CD4-positive, alpha-beta T cell treated with Interferon gamma for 1 hour (primary cell): ENCODE measurements around the gene TNS3.
"Not testable (repeated sequence)": the region's sequence is repeated elsewhere in the genome, so short reads cannot be mapped to it uniquely, and the experiment has no call there.

Experiments
- DNase-seq: peaks from one replicate; pipeline ENCODE4 v3.0.0-alpha.2; 2020

The TNS3 gene

DNA sequence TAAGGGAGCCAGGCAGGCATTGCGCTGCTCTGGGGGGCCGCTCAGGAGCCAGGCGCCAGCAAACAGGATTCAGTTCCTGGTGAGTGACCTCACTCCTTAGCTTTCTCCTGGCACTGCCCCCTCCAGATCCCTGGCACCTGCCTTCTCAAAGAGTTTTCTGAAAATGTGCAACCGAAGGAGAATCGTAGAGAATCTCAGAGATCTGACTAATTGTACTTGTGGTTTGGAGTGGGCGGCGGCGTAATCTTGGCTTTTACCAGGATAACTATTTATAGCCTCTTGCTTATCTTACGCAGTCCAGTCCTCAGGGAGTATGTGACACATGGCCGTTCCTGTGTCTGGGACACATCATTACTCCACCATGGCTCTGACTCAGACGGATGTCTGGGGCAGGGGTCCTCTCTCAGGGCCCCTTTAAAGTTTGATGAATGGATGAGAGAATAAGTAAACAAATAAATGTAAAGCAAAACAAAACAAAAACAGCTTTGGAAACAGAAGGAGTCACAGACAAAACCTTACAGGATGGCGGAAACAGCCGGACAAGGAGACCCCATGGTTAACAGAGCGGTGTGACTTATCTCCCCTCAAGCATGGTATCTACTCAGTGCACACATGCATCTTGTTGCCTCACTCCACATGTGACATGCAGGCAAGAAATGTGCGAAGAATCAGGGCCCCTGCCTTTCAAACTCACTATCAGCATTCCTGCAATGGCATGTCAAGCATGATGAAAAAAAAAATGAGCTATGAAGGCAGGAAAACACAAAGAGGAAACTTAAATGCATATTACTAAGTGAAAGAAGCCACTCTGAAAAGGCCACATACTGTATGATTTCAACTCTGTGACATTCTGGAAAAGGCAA, 99.7 kb downstream of the TNS3 start:
- DNase-seq: peak; percentile 38

DNA sequence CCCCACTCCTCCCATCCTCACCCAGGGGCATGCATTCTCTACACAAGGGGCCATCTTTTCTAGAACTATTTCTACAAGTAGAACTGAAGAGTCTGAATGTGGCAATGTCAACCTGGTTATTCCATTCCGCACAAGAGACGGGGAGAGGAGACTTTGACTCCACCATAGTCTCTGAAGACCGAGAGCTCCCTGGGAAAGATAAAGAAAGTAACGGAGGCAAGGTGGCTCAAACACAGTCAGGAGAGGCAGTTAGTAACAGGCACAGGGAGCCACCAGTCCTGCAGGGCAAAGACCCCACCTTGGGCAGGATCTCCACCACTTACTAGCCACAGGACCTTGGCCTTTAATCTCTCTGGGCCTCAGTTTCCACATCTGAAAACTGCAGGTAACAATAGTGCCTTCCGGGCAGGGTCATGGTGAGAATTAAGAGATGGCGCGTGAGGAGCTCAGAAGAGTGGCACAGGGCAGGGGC, 100.3 kb downstream of the TNS3 start:
- no peak for DNase-seq

DNA sequence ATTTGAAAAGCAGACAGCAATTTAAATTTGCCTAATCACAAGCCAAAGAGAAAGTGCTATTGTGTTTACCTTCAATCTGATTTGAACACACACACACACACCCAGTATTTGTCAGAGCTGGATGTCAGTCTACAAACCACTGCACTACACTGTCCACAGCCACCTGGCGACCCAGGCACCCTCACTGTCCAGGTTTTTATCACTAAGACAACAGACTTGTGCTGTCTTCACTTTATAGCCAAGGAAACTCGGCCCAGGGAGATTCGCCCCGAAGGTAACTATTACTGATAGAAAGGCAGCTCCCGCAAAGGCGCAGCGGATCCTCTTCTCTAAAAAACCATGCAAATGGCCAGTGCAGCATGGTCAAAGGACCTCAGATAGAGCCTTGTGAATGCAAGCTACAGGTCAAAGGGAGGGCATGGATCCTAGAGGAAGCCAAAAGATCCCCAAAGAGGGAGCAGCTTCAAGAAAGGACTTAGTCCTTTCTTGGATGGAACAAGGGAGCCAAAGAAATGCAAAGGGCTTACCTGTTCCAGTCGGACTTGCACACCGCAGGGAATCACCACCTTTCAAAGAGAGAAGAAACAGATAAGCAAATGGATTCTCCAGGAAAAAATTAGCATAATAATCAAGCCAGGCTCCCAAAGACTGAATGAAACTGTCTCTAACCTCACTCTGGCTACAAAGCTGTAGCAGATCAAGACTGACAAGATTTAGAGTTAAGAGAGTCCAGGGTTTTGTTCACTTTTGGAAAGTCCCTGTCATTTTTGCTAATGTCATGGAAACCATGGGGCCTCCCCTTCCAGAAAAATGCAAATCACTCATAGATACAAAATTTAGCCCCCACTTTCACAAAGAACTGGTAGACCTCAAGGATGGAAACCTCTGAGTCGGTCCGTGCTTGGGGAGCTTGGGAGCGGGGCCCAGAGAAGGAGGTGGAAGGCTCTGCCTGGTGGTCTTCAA, 101.1 kb downstream of the TNS3 start:
- no peak for DNase-seq

DNA sequence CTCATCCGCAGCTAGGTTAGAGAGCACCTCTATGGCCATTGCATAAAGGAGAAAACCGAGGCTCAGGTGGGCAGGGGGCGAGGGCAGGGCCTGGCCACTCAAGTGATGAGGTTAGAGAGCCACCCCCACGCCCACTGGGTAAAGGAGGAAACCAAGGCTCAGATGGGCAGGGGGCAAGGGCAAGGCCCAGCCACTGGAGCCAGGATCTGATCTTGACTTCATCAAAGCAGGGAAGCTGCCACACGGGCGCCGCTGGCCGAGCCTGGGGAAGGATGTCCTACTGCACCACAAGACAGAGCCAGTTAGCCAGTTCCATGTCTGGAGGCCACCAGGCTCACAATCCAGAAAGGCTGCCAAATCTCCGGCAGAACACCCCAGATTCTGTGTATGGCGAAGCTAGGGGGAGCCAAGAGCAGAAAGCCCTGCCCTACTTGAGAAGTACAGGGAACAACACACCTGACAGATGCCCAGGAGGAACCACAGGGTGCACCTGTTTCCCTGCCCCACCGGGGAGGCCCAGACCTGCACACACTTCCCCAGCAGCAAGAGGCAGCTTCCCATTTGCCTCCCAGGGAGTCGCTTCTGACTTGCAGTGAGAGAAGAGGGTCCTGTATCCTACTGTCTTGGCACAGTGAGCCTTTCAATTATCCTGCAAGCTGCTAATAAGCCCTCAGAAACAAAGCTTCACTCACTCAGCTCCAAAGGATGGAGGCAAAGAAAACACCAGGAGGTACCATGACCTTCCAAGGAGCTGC, 101.9 kb downstream of the TNS3 start:
- no peak for DNase-seq

DNA sequence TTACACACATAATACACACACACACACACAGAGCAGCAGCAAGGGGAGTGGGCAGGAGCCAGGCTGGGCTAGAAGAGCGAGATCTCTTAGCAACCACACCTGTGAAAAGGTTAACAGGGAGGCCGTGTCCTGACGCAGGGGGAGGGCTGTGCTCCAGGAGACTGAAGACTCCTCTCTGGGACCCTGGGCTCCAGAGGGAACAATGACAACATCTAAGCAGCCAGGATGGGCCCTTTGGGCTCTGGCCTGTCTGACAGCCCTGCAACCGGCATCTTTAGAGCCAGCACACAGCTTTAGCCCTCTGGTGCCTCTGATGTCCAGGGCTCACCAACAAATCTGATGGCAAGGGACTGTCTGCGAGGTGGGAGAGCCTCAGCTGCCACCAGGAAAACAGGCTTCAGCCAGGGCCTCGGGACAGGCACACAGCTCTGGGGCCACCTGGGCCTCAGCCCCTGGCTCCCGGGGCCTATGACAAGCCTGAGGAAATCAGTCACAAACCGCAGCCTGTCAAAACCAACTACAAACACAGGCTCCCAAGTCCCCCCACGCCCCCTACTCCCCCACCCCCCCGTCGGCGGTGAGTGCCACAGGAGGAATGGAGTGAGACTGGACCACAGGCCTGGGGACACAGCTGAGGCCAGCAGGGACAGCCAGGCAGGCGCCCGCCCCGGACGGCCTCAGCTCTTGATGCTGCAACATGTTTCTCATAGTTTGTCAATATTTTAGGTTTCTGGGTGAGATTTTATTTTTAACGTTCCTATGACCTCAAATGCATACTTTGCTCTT, 102.8 kb downstream of the TNS3 start:
- no peak for DNase-seq

DNA sequence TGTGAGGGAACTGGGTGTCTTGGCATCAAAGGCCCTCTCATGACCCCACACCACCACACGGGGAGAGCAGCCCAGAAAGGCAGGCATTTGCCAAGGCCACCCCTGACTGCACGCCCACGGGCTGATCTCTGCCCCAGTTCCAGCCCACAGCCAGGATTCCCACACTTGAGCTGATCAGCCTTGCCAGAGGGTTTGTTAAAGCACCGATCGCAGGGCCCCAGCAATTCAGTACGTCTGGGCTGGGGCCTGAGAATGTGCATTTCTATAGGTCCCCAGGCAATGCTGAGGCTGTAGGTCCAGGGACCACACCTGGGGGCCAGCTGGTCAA, 103.9 kb downstream of the TNS3 start:
- no peak for DNase-seq

DNA sequence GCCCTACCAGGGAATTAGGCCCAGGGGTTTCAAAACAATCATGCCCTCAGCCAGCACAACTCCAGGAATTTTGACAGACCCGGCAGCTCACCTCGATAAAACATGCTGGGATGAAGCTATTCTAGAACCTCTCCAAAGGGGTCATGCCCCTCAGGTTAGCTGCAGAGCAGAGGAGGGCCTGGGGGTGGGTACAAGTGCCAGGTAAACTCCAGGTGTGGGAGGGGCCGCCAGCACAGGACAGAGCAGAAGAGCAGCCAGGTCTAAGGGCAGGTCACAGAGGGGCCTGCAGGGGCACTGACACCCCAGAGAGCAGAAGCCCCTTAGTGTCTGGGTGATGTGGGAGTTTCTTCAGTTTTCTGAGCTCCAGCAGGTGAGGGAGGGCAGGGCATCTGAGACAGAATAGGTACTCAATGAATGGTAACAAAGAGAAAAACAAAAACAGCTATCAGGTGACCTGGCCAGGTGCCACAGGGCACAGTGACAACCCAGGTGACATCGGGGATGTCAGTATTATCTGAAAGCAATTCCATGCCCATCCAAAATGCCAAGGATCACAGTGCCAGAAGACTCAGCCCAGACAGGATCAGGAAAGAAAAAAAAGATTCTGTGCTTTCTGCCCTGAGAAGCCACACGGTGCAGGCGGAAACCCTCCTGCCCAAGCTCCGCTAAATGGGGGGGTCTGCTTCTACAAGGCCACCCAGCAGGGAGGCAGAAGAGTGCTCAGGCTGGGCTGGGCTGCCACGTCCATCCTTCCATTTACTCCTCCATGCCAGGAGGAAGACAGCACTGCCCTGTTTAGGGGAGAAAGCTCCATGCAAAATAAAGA, 104.5 kb downstream of the TNS3 start:
- DNase-seq: no peak

DNA sequence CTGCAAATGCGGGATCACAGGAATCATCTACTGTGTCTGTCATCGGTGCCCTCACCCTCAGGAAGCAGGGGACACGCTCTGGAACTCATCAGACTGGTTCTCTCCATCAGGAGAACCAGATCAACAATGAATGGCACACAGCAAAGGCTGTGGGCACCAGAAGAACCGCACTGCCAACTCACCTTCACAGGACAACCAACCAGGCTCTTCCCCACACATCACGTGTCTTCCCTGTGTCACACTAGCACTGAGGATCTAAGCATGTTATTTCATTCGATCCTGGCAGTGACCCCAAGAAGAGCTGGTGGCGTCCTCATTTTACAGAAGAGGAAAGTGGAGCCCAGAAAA, 106.1 kb downstream of the TNS3 start:
- DNase-seq: no peak

DNA sequence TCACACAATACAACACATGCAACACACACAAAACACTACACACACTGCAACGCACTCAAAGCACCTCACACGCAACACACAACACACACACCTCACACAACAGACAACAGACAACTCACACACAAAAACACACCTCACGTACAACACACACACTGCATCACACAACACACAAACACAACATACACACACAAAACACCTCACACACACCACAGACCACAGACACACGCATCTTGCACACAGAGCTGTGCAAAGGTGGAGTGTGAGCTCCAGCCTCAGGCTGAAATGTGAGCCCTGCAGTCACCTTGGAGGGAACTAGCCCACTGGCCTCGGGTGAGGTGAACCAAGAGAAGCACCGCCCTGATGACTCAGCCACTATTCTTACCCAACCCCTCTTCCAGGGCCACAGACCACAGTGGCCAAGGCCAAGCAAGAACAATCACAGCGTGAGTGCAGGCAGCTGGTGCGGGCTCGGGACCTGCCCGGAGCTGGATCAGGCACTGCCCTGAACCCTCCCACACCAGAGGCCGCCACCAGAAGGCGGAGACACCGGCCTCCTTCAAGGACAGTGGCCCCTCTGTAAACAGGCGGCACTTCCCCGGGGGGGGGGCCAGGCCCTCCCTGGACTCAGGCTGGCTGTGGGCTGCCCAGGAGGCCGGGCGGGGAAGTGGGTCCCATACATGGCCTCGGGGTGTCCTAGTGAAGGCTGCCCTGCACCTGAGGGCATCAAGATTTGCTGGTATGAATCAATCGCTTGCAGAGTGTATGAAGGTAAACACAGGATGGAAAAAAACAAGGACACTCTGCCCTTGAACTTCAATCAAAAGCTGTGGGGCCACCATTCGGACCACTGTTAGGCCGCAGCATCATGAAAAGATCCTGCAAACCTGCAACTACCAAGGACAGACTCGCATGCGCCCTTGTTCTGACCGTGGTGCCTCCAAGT, 106.7 kb downstream of the TNS3 start:
- peak; percentile 80 for DNase-seq

DNA sequence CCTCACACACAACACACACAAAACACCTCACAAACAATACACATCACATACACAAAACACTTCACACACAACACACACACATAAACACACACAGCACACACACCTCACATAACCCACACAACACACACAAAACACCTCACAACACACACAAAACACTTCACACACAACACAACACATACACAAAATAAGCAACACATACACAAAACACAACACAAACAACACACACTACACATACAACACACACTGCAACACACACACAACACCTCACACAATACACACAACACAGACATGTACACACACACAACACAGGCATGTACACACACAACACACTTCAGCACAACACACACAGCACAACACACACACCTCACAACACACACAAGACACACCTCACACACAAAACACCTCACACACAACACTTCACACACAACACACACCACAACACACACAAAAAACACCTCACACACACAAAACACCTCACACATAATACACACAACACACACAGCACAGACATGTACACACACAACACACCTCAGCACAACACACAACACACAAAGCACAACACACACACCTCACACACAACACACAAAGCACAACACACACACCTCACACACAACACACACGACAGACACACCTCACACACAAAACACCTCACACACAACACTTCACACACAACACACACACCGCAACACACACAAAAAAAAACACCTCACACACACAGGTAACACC, 107.5 kb downstream of the TNS3 start:
- DNase-seq: no peak

DNA sequence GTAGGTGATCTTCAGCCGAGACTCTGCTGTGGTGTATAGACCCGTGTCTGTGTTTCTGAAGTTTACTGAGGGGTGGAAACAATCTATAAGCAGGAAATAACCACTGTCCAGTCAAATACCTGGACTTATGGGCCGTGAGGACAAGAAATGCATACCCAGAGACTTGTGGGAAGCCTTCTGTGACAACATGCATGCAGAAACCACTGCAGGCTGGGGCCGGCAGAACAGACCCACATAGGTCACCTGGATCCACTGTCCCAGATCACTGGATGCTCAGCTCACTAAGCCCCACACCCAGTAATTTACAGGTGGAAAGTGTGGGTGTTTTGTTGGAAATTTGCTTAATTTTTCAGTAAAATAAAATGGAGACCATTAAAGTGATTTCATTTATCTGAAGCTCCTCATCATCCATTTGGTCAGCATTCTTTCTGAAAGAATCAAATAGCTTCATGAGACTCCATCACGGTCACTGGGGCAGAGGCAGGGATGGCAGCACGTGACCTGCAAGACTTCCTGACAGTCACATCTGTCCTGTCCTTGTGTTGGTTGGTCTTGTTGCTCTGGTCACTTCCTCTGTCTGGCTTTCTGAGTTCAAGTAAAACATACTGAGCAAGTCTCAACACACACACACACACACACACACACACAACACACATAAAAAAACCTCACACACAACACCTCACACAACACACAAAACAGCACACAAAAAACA, 108.3 kb downstream of the TNS3 start:
- peak; percentile 23 for DNase-seq

DNA sequence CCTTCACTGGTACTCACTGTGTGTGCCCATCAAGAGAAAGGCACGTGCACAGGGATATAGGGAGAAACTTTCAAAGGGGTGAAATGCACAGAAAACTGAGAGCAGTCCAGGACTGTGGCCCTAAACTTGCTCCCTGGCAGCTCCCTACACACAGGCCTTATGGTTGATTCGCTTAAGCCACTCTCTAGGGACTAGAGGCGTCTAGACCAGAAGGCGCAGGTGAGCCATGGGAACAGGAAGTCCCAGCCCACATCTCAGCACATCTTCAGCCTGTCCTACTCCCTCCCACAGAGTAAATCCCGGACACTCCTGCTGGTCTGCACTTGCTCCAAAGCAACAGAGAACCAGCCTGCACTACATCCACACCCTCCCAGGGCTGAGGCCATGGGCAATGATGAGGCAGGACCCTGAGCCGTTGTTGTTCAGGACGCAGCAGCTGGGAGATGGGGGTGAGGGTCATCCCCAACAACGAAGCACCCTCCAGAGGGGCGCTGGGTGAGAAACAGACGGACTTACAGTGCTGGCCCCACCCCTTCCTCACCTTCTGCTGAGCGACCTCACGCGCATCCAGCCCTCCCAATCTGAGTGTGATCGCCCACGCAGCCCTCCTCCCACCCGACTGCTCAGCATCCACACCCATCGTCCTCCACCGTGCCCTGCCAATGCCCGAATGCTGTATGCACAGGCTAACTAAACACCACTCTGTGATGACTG, 109.3 kb downstream of the TNS3 start:
- DNase-seq: no peak

DNA sequence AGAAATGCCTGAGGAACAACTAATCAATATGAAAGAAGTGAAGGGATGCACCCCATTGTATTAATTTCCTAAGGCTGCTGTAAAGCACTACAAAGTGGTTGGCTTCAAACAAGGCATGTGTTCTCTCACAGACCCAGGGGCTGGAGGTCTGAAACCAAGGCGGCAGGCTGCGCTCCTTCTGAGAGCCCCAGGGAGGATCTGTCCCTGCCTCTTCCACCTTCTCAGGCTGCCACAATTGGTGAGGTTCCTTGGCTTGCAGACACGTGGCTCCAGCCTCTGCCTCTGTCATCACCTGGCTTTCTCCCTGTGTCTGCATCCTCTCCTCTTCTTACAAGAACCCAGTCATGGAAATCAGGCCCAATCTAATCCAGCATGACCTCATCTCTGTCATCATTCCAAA, 110.1 kb downstream of the TNS3 start:
- no peak for DNase-seq

DNA sequence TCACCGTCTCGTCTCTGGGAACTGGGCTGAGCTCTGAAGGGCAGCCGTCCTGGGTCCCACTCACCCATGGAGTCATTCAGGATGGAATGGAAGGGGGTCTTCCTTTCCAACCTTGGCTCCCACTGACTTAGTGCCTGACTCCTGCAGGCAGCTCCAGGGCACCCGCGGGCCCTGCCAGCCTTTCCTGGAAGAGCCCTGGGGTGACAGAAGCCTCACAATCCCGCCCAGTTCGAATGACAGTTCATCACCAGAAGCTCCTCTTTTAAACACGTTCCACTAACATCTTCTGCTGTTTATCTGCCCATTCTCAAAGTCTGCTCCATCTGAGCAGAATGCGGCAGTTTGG, 110.6 kb downstream of the TNS3 start:
- DNase-seq: no peak

DNA sequence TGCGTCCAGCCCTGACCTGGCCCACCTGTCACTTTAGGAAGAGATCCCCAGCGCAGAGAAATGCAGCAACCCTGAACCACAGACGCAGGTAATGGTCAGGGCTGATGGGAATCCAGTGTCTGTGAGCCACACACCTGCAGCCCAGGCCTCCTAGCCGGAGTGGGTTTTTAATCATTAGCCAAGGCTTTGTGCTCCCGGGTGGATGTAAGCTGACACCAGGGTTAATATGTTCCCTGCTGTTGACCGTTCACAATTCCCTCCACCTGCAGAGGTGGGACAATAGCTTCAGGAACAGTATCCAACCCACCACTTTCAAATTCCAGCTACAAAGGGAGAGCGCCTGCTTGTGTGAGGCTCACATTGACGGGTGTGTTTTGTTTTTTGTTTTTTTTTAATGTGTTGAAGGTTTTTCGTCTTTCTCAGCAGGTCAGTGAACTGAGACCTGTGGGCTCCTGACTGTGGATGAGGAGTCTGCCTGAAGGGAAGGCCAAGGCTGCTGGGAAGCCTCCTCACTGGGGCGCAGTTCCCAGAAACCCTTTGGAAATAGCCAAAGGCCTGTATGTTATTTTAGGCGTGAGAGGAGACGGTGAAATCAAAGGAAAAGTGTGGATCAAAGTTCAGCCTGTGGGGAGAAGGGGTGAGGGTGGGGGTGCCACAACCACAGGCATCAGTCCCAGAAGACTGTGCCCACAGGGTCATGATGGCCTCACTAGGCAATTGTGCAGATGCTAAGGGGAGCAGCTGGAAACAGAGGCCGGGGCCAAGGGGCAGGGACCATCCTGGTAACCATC, 111.1 kb downstream of the TNS3 start:
- DNase-seq: no peak

DNA sequence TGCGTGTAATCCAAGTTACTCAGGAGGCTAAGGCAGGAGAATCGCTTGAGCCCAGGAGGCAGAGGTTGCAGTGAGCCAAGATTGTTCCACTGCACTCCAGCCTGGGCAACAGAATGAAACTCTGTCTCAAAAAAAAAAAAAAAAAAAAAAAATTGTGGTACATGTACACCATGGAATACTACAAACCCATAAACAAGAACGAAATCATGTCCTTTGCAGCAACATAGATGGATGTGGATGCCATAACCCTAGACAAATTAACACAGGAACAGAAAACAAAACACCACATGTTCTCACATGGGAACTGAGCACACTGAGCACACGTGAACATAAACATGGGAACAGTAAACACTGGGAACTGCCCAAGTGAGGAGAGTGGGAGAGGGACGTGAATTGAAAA, 112.1 kb downstream of the TNS3 start:
- not testable (repeated sequence) for DNase-seq

DNA sequence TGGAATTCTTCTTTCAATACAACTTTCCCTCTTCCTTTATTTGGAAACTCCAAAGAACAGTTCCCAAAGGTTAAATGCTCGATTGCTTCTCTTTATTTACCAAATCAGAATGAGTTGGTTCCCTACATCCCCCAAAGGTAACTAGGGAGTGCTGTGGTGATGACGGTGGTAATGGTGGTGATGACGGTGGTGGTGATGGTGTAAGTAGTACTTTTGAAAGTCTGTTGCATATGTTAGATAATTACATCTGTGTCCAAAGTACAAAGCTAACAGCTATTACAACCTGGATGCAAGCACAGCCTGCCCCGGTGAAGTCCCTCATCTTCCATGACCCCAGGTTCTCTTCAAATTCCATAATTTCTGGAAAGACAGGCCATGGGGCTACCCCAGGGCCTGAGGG, 115.1 kb downstream of the TNS3 start:
- DNase-seq: no peak

DNA sequence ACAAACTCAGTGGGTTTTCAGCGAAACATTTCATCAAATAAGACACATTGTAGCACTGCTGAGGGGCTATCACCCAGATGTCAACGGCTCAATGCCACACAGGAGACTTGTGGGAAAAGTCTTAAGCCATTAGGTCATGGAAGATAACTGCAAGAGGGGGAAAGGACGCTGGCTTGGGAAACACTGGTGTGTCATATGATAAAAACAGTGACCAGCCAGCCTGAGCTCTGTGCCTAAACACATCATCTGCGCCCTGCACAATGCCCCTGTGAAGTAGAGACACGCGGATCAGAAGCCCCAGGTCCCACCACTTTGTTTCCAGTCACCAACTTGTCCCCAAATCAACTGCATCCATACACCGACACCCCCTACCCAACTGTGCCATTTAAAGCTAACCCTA, 116.7 kb downstream of the TNS3 start:
- no peak for DNase-seq
